OCI-LY7 (cell line): ENCODE measurements around the gene ALKBH4.

Source experiments
- CTCF ChIP-seq: fragments of 200-600 bp; sonication (generic); conservative IDR thresholded peaks from 2 replicates; pipeline ENCODE4 v1.5.1; 2014; ENCODE audit warnings: mild to moderate bottlenecking, antibody characterized with exemption, low read length, moderate library complexity, mixed read lengths
- EZH2phosphoT487 ChIP-seq: fragments of 200-600 bp; sonication (generic); IDR thresholded peaks from 2 replicates; pipeline ENCODE4 v1.6.1; 2018; ENCODE audit warnings: low read depth, borderline replicate concordance, mild to moderate bottlenecking, mixed run types, antibody characterized with exemption, low read length, moderate library complexity, mixed read lengths

GRCh38 chr7:102410123-102410522 is 54.5 kb downstream of the ALKBH4 start:
- no peak for TF ChIP-seq CTCF
- TF ChIP-seq EZH2phosphoT487, result no peak
